Neural progenitor cell (in vitro differentiated cells): ENCODE results near the gene PTPN14. TPM values are rescaled to one million over a fixed set of nuclear protein-coding genes. Genes with fewer than 3 reads are reported as not detected.
"Not testable (repeated sequence)": the region's sequence is repeated elsewhere in the genome, so short reads cannot be mapped to it uniquely, and the experiment has no call there.

Experiments
- DNase-seq: peaks from one replicate; pipeline ENCODE4 v3.0.0-alpha.2; 2016; ENCODE audit warnings: low spot score
- H2AFZ ChIP-seq: fragments of 200-600 bp; sonication (generic); replicated peaks from 2 replicates; pipeline ENCODE4 v1.6.1; 2016; ENCODE audit warnings: antibody characterized with exemption
- H3F3A ChIP-seq: fragments of 200-600 bp; sonication (generic); 2 replicates; pipeline ENCODE4 v1.6.1; 2016; ENCODE audit warnings: antibody characterized with exemption, low read depth
- H3K27ac ChIP-seq: fragments of 200-600 bp; sonication (generic); 2 replicates; pipeline ENCODE4 v1.5.1; 2016; ENCODE audit warnings: mild to moderate bottlenecking
- H3K27me3 ChIP-seq: fragments of 200-600 bp; sonication (generic); 2 replicates; pipeline ENCODE4 v1.6.1; 2016; ENCODE audit warnings: mild to moderate bottlenecking, moderate library complexity
- H3K36me3 ChIP-seq: fragments of 200-600 bp; sonication (generic); 2 replicates; pipeline ENCODE4 v1.5.1; 2016
- H3K4me1 ChIP-seq: fragments of 200-600 bp; sonication (generic); 2 replicates; pipeline ENCODE4 v1.6.1; 2016; ENCODE audit warnings: mixed run types
- H3K4me2 ChIP-seq: fragments of 200-600 bp; sonication (generic); 2 replicates; pipeline ENCODE4 v1.6.1; 2016
- H3K4me3 ChIP-seq: fragments of 200-600 bp; sonication (generic); 2 replicates; pipeline ENCODE4 v1.5.1; 2016
- H3K79me2 ChIP-seq: fragments of 200-600 bp; sonication (generic); 2 replicates; pipeline ENCODE4 v1.6.1; 2016; ENCODE audit warnings: low read depth
- H3K9ac ChIP-seq: fragments of 200-600 bp; sonication (generic); 2 replicates; pipeline ENCODE4 v1.6.1; 2016
- H3K9me3 ChIP-seq: fragments of 200-600 bp; sonication (generic); 2 replicates; pipeline ENCODE4 v1.5.1; 2016; ENCODE audit warnings: low read depth
- H4K20me1 ChIP-seq: fragments of 200-600 bp; sonication (generic); 2 replicates; pipeline ENCODE4 v1.6.1; 2016; ENCODE audit warnings: low read depth
- H3K27ac Mint-ChIP-seq: 3 replicates; pipeline ENCODE4 v1.8.0; 2021; ENCODE audit warnings: mixed read lengths
- H3K27me3 Mint-ChIP-seq: 2 replicates; pipeline ENCODE4 v1.8.0; 2022; ENCODE audit warnings: low read depth, mild to moderate bottlenecking, inconsistent platforms, moderate library complexity, mixed read lengths; ENCODE audit not compliant: insufficient read depth
- H3K36me3 Mint-ChIP-seq: 3 replicates; pipeline ENCODE4 v1.8.0; 2021; ENCODE audit warnings: mixed read lengths
- H3K4me1 Mint-ChIP-seq: 3 replicates; pipeline ENCODE4 v1.8.0; 2021; ENCODE audit warnings: mixed read lengths
- H3K4me3 Mint-ChIP-seq: 3 replicates; pipeline ENCODE4 v1.8.0; 2021; ENCODE audit warnings: mild to moderate bottlenecking, moderate library complexity, mixed read lengths
- H3K9me3 Mint-ChIP-seq: 3 replicates; pipeline ENCODE4 v1.8.0; 2020; ENCODE audit warnings: mixed read lengths
- CTCF ChIP-seq: fragments of 200-600 bp; sonication (generic); IDR thresholded peaks from 2 replicates; pipeline ENCODE4 v1.5.1; 2017; ENCODE audit warnings: antibody characterized with exemption, mild to moderate bottlenecking
- EZH2 ChIP-seq: fragments of 200-600 bp; sonication (generic); IDR thresholded peaks from 2 replicates; pipeline ENCODE4 v1.6.1; 2017; ENCODE audit warnings: antibody characterized with exemption, mild to moderate bottlenecking, moderate library complexity
- EZH2phosphoT487 ChIP-seq: fragments of 200-600 bp; sonication (generic); IDR thresholded peaks from 2 replicates; pipeline ENCODE4 v1.6.1; 2017; ENCODE audit warnings: antibody characterized with exemption
- total RNA-seq: library from RNA; depleted of rRNA; stranded (reverse); fragments of >200 nt; gene quantifications from 2 replicates; pipeline ENCODE4 v1.2.3, GENCODE V29; 2015; ENCODE audit warnings: low replicate concordance

PTPN14 gene
- total RNA-seq, 1 donor from 2014 or later: 28.3 TPM

DNA sequence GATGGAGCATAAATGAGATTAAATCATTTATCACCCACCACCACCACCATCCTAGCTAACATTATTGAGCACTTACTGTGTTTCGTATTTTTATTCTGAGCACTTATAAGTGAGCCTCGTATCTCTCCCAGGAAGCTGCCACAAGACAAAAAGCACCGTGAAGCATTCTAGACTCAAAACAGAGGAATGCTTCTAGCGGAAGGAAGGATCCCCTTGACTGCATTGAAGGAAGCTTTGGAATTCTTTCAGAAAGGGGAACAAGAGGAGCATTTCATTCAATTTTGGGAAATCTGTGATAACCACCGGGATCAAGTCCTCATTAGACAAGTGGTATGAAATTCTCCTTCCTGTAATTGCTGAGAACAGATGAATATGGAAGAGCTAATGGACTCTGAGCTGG is 66.3 kb downstream of the PTPN14 start:
- Histone ChIP-seq H3K4me3 (no peak overlapping the region), H3K27me3 (no peaks in the 10 kb centered on the region), H3K9me3 (no peaks in the 10 kb centered on the region), H3K36me3 (no peaks in the 10 kb centered on the region), H3K27ac (no peak overlapping the region), H3K79me2 (peaks cover 77% of the 10 kb centered on the region), H3K9ac (no peak overlapping the region), H3K4me1 (peaks cover 14% of the 10 kb centered on the region), H3F3A (peaks cover 6% of the 10 kb centered on the region), H2AFZ (no peak overlapping the region), H3K4me2 (no peak overlapping the region), H4K20me1 (no peaks in the 10 kb centered on the region)
- no peak overlapping the region for H3K27ac Mint-ChIP-seq
- DNase-seq: no peak
- peaks cover 15% of the 10 kb centered on the region for H3K36me3 Mint-ChIP-seq
- TF ChIP-seq EZH2phosphoT487: no peak
- no peak for TF ChIP-seq EZH2
- H3K27me3 Mint-ChIP-seq: no peaks in the 10 kb centered on the region
- peaks cover 2% of the 10 kb centered on the region for H3K9me3 Mint-ChIP-seq
- H3K4me1 Mint-ChIP-seq: peaks cover 7% of the 10 kb centered on the region
- no peak overlapping the region for H3K4me3 Mint-ChIP-seq

GRCh38 chr1:214483180-214483579 is 68.2 kb downstream of the PTPN14 start:
- H3K9ac ChIP-seq, H3K9me3 ChIP-seq, H3K9me3 Mint-ChIP-seq, H3F3A ChIP-seq, H3K4me3 ChIP-seq, H3K4me2 ChIP-seq, H3K36me3 ChIP-seq, H3K4me3 Mint-ChIP-seq, H4K20me1 ChIP-seq, H2AFZ ChIP-seq, DNase-seq, H3K27ac ChIP-seq, H3K27me3 Mint-ChIP-seq, H3K27ac Mint-ChIP-seq, H3K27me3 ChIP-seq, H3K4me1 Mint-ChIP-seq, H3K4me1 ChIP-seq: not testable (repeated sequence)
- peaks cover 15% of the 10 kb centered on the region for H3K36me3 Mint-ChIP-seq
- peaks cover 79% of the 10 kb centered on the region for H3K79me2 ChIP-seq

GRCh38 chr1:214481983-214482634 is 69.3 kb downstream of the PTPN14 start:
- not testable (repeated sequence) for H3K36me3 ChIP-seq, H3K4me1 Mint-ChIP-seq, H3K27ac Mint-ChIP-seq, H3K4me3 ChIP-seq, DNase-seq, H3F3A ChIP-seq, H3K4me2 ChIP-seq, H2AFZ ChIP-seq, H3K9me3 ChIP-seq, H3K9me3 Mint-ChIP-seq, H3K4me3 Mint-ChIP-seq, H4K20me1 ChIP-seq, H3K9ac ChIP-seq, H3K27me3 Mint-ChIP-seq, H3K27me3 ChIP-seq, H3K27ac ChIP-seq
- H3K4me1 ChIP-seq: peaks cover 10% of the 10 kb centered on the region
- peaks cover 75% of the 10 kb centered on the region for H3K79me2 ChIP-seq
- H3K36me3 Mint-ChIP-seq: peaks cover 15% of the 10 kb centered on the region

DNA sequence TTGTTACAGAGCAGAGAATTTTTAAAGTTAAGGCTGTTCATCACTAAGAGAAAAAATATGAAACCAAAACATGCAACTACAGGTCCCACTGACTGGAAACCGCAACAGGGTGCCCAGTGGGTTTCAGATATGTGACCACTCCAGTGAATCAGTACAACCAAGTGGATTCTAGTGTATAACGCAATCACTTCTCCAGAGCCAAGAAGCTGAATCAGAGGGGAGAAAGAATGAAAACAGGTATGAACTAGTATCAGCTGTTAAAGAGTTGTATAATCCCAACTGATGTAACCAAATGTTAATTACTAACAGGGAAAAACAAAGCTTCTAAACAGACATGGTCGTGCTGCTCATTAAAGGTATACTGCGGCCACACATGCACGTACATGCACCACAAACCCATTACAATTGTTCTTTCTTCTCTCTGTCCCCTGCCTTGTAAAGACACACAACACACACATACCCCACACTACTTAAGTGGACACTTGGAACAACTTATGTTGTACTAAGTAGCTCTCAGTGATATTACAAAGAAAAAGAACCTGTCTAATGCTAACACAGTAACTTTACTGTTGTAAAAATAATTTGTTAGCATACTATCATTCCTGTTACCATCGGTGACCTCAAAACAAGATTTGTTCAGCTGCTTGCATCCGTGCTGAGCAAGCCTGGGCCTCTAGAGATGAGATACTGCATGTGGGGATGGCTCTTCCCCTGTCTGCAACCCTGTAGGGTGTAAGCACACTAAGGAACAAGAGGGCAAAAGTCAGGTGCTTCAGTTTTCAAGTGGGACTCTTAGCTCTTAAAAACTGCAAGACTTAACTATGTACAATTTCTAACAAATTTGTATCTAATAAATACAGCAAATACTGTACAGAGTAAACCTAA is 74.2 kb downstream of the PTPN14 start:
- H3K27me3 Mint-ChIP-seq: no peaks in the 10 kb centered on the region
- H3K4me2 ChIP-seq: no peak overlapping the region
- H2AFZ ChIP-seq: no peak overlapping the region
- H3K27me3 ChIP-seq: no peaks in the 10 kb centered on the region
- H3K27ac Mint-ChIP-seq: peak overlapping the region; percentile 16
- H3K79me2 ChIP-seq: peaks cover 80% of the 10 kb centered on the region
- H3K36me3 Mint-ChIP-seq: no peaks in the 10 kb centered on the region
- H3K4me1 Mint-ChIP-seq: peaks cover 7% of the 10 kb centered on the region
- DNase-seq: no peak
- no peak overlapping the region for H3K9ac ChIP-seq
- no peaks in the 10 kb centered on the region for H3K9me3 Mint-ChIP-seq
- H4K20me1 ChIP-seq: peaks cover 17% of the 10 kb centered on the region
- H3K4me3 Mint-ChIP-seq: no peak overlapping the region
- H3F3A ChIP-seq: no peaks in the 10 kb centered on the region
- peaks cover 22% of the 10 kb centered on the region for H3K4me1 ChIP-seq
- no peaks in the 10 kb centered on the region for H3K9me3 ChIP-seq
- TF ChIP-seq EZH2phosphoT487 (no peak), CTCF (no peak), EZH2 (no peak)
- H3K36me3 ChIP-seq: no peaks in the 10 kb centered on the region
- no peak overlapping the region for H3K4me3 ChIP-seq
- H3K27ac ChIP-seq: no peak overlapping the region
